Measurements from ENCODE around the gene IAH1. TPM values are rescaled to one million over a fixed set of nuclear protein-coding genes. Genes with fewer than 3 reads are reported as not detected.

Gene IAH1
- total and polyA plus RNA-seq, 2 donors (not counting 3 experiments of a cell fraction or from before 2014, with no cell fraction given): 43.4 to 44.0 TPM

DNA sequence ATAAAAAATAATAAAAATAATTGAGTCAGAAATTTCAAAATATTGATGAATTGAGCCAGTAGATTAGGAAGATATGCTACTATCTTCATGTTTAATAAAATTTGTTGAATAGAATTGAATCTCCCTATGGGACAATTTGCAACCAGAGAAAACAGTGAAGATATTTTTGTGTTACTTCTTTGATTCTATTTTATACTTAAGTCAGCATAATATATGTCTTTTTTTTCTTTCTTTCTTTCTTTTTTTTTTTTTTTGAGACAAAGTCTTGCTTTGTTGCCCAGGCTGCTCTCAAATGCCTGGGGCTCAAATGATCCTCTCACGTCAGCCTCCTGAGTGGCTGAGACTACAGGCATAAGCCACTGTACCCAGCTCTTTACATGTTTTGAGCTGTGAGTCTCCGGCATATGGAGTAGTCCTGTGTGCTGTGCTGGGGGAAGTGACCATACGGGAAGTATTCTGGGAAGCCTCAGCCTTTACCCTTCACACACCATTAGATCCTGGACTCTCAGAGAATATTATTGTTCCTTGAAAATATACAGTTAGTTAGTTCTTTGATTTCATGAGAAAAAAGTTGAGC, 13.8 kb upstream of the IAH1 start:
- Histone ChIP-seq H3K27ac (ENCODE audit: insufficient read depth, low read depth, low read length) (no peak overlapping the region), H3K36me3 (ENCODE audit: control insufficient read depth in 2 of 2, extremely low read depth in 1 of 2, insufficient read depth in 2 of 2, low read length in 2 of 2) (peaks cover 0 to 7% of the 10 kb centered on the region in 2 experiments), H2AFZ (ENCODE audit: low read depth, low read length) (no peak overlapping the region), H3K9me3 (replicated peaks; ENCODE audit: control insufficient read depth, insufficient read depth, low read length) (no peaks in the 10 kb centered on the region), H3K4me2 (ENCODE audit: insufficient read depth, low read length) (no peak overlapping the region), H3K9me1 (replicated peaks; ENCODE audit: control insufficient read depth, extremely low read depth, insufficient read depth, low read length) (no peaks in the 10 kb centered on the region), H3K27me3 (ENCODE audit: control insufficient read depth in 2 of 2, insufficient read depth in 2 of 2, low read length in 2 of 2) (no peaks in the 10 kb centered on the region), H3K4me1 (ENCODE audit: control insufficient read depth, extremely low read depth, insufficient read depth, low read length) (no peaks in the 10 kb centered on the region), H3K4me3 (replicated peaks in 1 of 3; ENCODE audit: insufficient read depth in 1 of 3, low read depth in 1 of 3, low read length in 3 of 3) (no peak overlapping the region), H3K79me2 (ENCODE audit: control insufficient read depth, insufficient read depth, low read length) (no peaks in the 10 kb centered on the region), H3K9ac (replicated peaks; ENCODE audit: extremely low read depth, insufficient read depth, low read length) (no peak overlapping the region), H4K20me1 (replicated peaks; ENCODE audit: control insufficient read depth, extremely low read depth, insufficient read depth, low read length) (no peaks in the 10 kb centered on the region)
- no TSS peak for BruUV-seq (replicated peaks)
- DNase-seq (ENCODE audit: low read depth, low spot score) (no peak), FAIRE-seq (no peak)
- CTCF ChIA-PET: no interaction called here
- POLR2A ChIA-PET: no interaction called here
- intact Hi-C loops (cut with micrococcal nuclease) (no loop called here), dilution Hi-C loops (cut with MboI; ENCODE audit: extremely low pct_ligation_motif_present, low sequenced_read_pairs) (no loop called here)
- no peak for TF ChIP-seq MYC (IDR thresholded peaks at IDR 0.05; ENCODE audit: low read depth, low read length)
- no peak for TF ChIP-seq JUN (IDR thresholded peaks at IDR 0.05; ENCODE audit: borderline replicate concordance, insufficient read depth, insufficient read length, low read depth)
- no peak for TF ChIP-seq GATA2 (IDR thresholded peaks at IDR 0.05; ENCODE audit: insufficient read depth, insufficient read length, low read depth, low read length)
- TF ChIP-seq, protein P1, sequence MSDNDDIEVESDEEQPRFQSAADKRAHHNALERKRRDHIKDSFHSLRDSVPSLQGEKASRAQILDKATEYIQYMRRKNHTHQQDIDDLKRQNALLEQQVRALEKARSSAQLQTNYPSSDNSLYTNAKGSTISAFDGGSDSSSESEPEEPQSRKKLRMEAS (IDR thresholded peaks at IDR 0.05; ENCODE audit: insufficient read depth, insufficient read length): no peak
- TF ChIP-seq FOS (IDR thresholded peaks at IDR 0.05; ENCODE audit: borderline replicate concordance, insufficient read depth, low read length): no peak
- TF ChIP-seq, protein P2, sequence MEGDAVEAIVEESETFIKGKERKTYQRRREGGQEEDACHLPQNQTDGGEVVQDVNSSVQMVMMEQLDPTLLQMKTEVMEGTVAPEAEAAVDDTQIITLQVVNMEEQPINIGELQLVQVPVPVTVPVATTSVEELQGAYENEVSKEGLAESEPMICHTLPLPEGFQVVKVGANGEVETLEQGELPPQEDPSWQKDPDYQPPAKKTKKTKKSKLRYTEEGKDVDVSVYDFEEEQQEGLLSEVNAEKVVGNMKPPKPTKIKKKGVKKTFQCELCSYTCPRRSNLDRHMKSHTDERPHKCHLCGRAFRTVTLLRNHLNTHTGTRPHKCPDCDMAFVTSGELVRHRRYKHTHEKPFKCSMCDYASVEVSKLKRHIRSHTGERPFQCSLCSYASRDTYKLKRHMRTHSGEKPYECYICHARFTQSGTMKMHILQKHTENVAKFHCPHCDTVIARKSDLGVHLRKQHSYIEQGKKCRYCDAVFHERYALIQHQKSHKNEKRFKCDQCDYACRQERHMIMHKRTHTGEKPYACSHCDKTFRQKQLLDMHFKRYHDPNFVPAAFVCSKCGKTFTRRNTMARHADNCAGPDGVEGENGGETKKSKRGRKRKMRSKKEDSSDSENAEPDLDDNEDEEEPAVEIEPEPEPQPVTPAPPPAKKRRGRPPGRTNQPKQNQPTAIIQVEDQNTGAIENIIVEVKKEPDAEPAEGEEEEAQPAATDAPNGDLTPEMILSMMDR (IDR thresholded peaks at IDR 0.05; ENCODE audit: extremely low read depth in 1 of 2, insufficient read depth in 1 of 2, low read depth in 1 of 2, low read length in 2 of 2): no peak
- TF ChIP-seq EZH2 (IDR thresholded peaks at IDR 0.05; ENCODE audit: borderline replicate concordance, low read depth, low read length, severe bottlenecking): no peak
- no peak for TF ChIP-seq POLR2A (IDR thresholded peaks at IDR 0.05; ENCODE audit: low read depth, low read length)
- no peak for TF ChIP-seq POLR2AphosphoS5 (IDR thresholded peaks at IDR 0.05; ENCODE audit: insufficient read depth, low read depth, low read length)

All from endothelial cell of umbilical vein (primary cell).